Stimulated activated CD4-positive, alpha-beta T cell treated with anti-CD3 and anti-CD28 coated beads, Interleukin-15, amount 100 ng/mL, for 48 hours (primary cell): ENCODE measurements around the gene RAB35.

Experiments
- DNase-seq, 2 donors: peaks; one replicate each; pipeline ENCODE4 v3.0.0-alpha.2; 2020; ENCODE audit warnings: low read depth in 2 of 2

RAB35 gene

DNA sequence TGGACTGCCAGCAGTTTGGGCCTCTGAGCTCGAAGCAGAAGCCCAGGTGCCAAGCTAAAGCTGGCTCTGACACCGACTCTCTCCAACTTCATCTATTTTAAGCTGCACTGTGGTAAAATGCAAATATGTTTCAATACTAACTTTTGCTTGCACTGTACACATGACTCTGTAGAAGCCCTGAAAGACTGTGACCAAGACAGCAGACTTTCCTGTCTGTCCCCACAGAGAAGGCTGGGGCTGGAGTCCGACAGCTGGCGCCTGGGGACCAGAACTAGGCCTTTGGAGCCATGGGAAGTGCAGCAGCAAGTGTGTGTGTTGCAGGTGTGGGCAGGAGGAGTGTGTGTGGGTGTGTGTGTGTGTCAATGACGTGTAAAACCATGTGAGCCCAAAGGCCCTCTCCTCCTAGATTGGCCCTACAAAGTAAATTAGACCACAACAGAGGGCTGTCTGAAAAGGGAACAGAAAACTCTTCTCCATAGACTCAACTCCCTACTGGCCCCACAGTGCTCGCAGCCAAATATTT lies 16.4 kb upstream of the RAB35 start:
- DNase-seq = no peak

DNA sequence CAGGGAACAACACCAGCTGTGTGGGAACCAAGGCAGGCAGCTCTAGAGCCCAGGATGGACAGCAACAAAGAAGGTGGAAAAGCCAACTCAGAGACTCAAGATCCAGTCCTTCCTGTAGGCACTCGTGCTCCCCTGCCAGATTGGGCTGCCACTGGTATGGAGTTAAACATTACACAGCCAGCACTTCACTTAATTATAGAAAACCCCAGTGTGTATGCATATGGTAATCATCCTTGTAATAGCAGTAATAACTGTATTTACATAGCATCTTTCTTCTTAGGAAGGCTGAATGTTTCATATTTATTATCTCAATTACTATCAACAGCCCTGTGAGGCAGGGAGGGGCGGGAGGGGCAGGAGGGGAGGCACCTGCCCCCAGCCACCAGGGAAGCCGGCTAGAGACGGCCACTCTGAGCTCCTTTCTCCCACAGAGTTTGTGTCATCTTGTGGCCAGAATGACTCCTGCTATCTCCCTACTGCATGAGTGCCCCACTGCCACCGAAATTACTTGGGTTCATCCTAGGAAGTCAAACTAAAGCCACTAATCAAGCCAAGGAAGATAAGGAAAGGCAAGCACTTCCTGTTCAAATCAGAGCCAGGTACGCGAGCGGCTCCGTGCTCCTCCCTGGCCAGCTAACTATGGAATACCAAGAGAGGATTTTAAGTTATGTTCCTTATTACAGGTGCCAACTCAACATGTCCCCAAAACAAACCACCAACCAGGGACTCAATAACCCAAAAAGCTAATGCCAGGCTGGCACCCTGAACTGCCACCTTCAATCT lies 15.7 kb upstream of the RAB35 start:
- no peak for DNase-seq

DNA sequence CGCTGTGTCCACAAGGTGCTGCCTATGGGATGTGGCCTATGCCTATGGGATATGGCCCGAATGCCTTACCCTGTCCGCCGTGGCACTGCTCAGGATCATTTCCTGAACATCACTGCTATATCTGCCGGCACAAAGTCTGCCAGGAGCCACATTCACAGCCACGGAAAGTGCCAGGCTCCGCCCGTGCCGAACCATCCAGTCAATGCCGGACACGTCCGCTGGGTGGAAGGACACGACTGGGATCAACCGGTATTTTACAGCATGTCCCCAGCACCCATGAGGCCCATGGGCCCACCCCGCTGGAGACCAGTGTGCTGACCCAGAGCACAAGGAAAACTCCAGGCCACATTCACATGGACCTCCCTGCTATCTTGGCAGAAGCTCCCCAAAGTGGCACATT lies 14.6 kb upstream of the RAB35 start:
- no peak for DNase-seq

DNA sequence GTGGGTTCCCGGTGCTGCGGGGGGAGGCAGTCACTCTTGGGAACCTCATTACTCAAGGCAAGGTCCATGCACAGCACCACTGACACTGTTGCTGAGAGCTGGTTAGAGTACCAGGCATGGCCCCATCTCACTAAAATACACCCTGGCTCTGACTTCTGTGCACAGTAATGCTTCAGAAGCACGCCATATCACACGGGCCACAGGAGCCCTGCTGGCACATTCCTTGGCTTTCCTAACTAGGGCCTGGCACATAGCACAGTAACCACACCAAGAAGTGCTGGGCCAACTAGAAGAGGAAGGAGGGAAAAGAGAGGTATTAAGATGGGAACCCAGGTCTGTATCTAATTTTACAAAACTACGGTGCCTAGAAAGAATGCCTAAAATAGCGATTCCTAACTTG lies 13.5 kb upstream of the RAB35 start:
- DNase-seq = no peak

DNA sequence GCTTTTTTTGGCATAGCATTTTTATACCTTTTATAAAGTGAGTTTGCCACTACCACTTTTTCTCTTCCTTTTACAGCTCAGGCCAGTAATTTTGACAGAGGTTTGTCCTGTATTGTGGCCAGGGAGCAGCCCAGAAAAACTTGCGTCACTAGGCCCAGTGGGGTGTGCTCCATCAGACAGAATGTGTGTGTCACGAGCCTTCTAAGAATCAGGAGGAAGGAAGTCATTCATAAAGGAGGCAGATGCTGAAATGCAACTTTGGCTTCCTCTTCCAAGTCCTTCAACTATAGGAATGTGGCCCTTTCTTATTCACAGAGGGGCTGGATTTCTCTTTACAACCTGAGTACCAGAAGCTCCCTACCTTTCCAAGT lies 10.1 kb upstream of the RAB35 start:
- no peak for DNase-seq

- no peak for DNase-seq
Observed at GRCh38 chr12:120125792-120126634, 9.5 kb upstream of the RAB35 start.

DNA sequence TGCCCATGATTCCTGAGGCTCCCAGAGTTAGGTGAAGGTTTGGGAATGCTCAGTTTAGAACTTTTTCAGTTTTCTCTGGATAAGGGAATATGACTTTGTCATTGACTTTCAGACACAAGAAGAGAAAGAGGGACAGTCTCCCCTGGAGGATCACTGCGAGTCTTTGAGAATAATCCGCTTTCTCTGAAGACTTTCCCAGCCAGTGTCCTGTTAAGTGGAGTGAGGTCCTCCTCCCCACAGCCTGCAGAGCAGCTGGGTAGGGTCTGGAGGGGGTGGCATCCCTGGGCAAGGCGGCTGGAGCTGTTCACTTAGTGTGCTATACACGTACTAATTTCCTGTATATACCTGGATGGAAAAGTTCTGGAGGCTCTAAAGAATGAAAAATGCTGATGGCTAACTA lies 8.5 kb upstream of the RAB35 start:
- DNase-seq = no peak

DNA sequence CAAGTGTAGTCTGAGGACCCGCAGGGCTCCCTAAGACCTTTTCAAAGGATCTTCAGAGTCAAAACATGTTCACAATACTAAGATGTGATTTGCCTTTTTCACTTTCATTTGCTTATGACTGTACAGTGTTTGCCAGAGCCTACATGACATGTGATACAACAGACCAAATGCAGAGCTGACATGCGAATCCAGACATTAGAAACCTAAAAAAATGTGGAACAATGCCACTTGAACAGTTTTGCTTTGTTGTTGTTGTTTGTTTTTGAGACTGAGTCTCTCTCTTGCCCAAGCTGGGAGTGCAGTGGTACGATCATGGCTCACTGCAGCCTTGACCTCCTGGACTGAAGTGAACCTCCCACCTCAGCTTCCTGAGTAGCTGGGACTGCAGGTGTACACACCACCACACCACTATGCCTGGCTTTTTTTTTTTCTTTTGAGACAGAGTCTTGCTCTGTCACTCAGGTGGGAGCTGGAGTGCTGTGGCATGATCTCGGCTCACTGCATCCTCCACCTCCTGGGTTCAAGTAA lies 5.3 kb upstream of the RAB35 start:
- DNase-seq = no peak

- DNase-seq = no peak
Observed at GRCh38 chr12:120121343-120121742, 4.8 kb upstream of the RAB35 start.

DNA sequence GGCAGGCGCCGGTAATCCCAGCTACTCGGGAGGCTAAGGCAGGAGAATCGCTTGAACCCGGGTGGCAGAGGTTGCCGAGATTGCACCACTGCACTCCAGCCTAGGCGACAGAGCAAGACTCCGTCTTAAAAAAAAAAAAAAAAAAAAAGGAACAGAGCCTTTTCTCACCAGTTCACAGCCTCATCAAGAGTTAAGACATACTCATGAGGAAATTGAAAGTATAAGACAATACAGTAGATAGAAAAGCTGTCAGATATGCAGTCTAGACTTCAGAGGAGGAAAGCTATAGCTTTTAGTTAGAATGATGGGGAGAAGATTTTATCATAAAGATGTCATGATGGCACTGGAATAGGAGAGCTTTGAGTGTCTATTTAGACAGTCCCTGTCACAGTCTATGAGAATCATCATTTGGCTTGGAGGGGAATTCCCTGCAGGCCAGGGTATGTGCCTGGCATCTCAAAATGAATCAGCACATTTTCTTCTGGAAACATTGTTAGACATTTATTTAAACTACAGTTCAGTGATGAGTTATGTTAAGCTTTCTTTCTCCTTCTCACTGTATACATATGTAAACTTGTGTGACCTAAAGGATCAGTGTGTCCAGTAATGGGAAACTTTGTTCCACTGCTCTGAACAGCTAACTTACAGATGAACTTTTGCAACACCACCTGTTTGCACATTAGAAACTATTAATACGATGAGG lies 2.9 kb upstream of the RAB35 start:
- peak in 1 of 2 donors; percentile 29 for DNase-seq

DNA sequence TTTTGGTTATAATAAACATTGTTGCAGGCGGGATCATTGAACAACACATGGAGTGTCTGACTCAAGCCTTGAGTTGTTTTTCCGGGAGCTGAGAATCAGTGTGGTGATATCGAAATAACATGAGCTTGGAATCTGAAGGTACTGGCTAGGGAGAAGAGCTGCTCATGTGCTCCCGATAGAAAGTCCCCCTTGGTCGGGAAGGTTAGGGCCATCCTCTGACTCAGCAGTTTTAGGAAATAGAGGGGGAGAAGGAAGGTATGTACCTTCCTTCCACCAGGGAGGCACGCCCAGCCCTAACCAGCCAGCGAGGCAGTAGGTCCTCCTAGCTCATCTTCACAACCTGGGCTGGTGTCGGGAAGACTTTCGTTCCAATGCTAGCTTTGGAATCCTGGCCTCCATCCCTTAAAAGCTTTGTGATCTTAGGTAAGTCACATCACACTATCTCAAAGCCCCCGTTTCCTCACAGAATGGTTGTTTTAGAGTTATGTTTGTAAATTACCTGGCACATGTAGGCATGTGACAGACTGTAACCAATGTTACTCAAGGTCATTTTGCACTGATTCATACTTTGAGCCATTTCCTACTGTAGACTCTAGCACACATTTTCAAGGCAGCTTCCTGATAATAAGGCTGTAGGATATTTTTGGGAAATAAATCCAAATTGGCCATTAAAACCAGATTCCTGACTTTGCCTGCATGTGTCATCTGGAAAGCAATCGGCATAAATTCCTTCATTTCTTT lies 1.9 kb upstream of the RAB35 start:
- no peak for DNase-seq

GRCh38 chr12:120117961-120118320 lies 1.4 kb upstream of the RAB35 start:
- no peak for DNase-seq

GRCh38 chr12:120116792-120117651 lies 469 bp upstream of the RAB35 start:
- DNase-seq = peak; percentile 96

- peak; percentile 27 to 34 for DNase-seq
Observed at GRCh38 chr12:120115692-120116440, 687 bp downstream of the RAB35 start.

- DNase-seq = no peak
Observed at GRCh38 chr12:120115066-120115465, 1.5 kb downstream of the RAB35 start.

DNA sequence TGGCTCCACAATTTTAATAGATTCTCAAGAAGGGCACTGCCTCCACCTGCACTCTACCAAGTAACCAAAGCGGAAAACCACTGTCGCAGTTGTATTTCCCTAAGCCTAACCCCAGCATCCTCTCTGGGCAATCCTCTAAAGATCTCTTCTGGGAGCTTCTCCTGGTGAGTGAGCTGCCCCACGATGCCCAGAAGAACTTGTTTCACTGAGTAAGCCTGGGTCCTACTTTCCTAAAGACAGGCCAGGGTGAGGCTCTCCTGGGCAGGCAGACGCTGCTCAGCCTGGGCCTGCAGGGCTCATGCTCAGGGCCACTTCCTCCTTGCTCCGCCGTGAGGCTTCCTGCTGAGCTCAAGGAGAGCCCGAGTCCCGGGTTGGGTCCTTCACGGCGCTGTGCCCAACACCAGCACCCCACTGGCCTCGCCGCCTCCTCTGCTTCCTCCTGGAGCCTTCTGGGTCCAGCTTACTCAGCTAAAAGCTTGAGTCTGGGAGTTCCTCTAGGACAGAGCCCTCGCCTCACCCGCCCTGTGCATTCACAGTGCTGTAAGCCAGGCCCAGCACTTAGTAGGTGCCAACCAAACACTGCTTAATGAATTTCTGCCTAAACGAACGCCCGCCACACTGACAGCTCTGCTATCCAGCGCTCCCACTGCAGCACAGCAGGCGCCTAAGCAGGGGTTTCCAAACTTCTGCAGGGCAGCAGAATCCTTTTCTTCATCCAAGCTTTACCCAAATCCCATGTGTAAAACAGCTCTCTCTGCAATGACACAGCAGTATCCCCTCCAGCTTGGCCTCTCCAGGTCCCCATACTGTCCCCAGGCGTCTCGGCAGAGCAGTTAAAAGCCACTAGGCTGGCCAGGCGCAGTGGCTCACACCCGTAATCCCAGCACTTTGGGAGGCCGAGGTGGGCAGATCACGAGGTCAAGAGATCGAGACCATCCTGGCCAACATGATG lies 5.7 kb downstream of the RAB35 start:
- peak in 1 of 2 donors; percentile 31 for DNase-seq

- no peak for DNase-seq
Observed at GRCh38 chr12:120109570-120110267, 6.8 kb downstream of the RAB35 start.

DNA sequence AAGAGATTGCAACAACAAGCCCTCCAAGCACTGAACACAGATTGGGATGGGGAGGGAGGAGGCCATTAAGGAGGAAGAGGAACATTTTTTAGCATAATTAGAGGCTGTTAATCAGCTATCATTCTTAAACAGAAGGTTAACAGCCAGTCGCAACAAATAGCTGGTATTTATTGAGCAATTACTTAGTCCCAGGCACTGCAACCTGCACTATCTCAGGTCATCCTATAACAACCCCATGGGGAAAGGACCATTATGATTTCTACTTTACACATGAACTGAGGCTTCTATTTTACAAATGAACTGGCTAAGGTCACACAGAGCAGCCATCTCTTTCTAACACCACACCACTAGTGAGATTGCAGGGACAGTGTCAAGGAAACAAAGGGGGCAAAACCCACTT lies 10.4 kb downstream of the RAB35 start:
- DNase-seq = no peak
